Dermis microvascular lymphatic vessel endothelial cell (primary cell): ENCODE data around the gene GTF2F2. TPM values are rescaled to one million over a fixed set of nuclear protein-coding genes. Genes with fewer than 3 reads are reported as not detected.
"Not testable (repeated sequence)": the region's sequence is repeated elsewhere in the genome, so short reads cannot be mapped to it uniquely, and the experiment has no call there.

Source experiments
- DNase-seq, 2 donors: peaks; one replicate each; pipeline versions ENCODE4 v3.0.0 to v3.0.0-alpha.2; 2010; ENCODE audit warnings: low read depth in 2 of 2
- total RNA-seq: library from RNA; depleted of rRNA; stranded (reverse); fragments of >200 nt; gene quantifications from 2 replicates; pipeline ENCODE4 v1.2.1, GENCODE V29; 2014

The GTF2F2 gene
- total RNA-seq, 1 donor from 2014 or later: 15.0 TPM

DNA sequence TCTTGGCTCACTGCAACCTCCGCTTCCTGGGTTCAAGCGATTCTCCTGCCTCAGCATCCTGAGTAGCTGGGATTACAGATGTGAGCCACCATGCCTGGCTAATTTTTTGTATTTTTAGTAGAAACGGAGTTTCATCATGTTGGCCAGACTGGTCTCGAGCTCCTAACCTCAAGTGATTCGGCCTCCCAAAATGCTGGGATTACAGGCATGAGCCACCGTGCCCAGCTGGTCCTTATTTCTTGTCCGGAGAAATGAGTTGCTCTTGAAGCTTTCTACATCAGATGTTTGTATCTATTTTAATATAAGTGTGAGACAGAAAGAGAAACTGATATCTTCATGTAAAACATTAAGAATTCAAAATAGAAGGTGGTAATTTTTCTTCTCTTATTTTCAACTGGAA lies 124.4 kb downstream of the GTF2F2 start:
- not testable (repeated sequence) for DNase-seq

DNA sequence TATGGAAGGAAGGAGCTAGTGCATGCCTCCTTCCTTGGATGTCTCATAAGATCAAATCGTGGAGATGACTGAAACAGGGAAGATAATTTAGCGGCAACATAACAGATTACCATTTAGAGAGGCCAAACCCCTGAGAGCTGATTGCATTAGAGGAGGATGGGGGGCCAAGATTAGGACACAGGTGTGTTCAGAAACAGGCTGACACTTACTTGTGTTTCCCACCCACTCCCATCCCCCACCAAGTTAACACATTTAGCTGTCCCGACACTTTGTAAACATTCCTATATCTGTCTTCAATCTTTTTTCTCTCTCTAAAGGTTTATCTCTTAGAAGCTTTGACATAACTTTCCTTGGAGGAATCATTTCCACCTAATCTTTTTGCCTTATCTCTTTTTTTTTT lies 129.4 kb downstream of the GTF2F2 start:
- DNase-seq: no peak

GRCh38 chr13:45254396-45254795 lies 134.1 kb downstream of the GTF2F2 start:
- DNase-seq: no peak

DNA sequence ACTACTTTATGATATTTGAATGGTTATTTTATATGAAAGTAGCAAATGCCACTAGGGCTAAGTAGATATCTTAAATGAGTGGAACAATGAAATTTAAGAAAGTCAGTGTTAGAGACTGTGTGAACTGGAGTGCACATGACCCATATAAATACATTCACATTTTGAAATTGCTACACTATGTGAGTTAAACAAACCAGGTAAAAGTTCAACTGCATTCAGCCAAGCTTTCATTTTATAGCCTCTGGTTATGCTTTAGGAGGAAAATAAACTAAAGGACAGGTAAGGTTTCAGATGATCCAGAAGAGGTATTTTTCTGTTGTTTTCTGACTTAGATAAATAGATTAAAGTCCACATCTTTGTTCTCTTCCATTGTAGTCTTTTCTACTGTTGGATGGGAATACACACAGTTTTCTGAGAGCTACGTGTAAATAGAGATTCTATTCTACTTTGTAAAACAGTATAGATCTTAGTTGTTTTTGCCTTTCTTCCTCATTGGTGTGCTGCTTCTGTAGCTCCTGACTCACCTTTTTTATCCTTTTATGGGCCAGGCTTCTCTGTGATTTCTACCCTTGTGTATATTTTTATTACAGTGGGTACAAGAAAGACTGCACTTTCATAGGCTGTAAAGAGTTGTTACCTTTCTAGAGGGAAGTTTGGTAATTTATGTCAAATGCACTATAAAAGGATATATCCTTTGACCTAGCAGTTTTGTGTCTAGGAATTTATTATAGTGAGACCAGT lies 135.1 kb downstream of the GTF2F2 start:
- DNase-seq: no peak

GRCh38 chr13:45256254-45256653 lies 135.9 kb downstream of the GTF2F2 start:
- DNase-seq: no peak

- DNase-seq: peak in 1 of 2 donors; percentile 25
Measured at GRCh38 chr13:45257638-45258333, 137.5 kb downstream of the GTF2F2 start.

- DNase-seq: no peak
Measured at GRCh38 chr13:45258334-45258675, 138.0 kb downstream of the GTF2F2 start.

DNA sequence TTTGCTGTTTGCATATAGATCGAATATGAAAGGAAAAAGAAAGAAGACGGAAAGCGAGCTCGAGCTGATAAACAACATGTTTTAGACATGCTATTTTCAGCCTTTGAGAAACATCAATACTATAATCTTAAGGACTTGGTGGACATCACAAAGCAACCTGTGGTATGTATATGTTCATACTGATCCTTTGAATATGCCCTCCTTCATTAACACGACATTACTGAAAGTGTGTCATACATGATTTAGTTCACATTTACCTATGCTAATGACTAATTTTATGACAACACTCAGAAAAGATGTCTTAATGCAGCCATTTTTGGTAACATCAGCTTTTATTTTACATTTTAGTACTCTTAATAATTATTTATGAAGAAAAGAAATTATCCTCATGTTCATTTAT lies 146.9 kb downstream of the GTF2F2 start:
- DNase-seq: no peak

DNA sequence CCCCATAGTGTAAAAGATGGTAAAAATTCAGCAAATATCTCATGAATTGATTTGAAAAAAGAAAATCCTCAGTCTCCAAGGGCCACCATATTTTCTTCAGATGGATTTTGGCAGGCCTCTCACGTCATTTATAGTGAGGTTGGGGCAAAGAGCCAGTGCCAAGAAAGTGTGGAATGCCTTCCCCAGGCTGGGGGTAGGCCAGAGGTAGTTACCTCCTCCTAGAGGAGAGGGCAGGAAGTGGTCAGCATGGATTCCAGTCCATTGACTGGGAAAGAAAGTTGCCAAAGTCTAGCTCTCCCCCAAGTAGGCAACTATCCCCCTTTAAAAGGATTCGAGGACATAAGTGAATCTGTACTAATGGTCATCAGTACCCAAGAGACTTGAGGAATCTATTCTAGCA lies 148.9 kb downstream of the GTF2F2 start:
- DNase-seq: no peak

DNA sequence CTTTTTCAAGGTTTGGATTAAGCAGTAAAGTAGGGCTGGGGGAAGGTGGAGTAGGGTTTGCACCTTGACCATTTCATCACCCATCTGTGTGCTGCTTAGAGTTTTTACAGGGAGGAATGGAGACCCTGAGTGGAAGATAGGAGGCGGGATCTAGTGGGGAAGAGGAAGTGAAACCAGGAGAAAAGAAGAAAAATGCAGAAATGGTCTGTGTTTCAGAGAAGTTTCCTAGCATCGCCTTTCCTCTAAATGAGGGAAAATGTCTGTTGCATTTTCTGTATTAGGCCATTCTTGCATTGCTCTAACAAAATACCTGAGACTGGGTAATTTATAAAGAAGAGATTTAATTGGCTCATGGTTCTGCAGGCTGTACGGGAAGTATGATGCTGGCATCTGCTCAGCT lies 156.6 kb downstream of the GTF2F2 start:
- no peak for DNase-seq

DNA sequence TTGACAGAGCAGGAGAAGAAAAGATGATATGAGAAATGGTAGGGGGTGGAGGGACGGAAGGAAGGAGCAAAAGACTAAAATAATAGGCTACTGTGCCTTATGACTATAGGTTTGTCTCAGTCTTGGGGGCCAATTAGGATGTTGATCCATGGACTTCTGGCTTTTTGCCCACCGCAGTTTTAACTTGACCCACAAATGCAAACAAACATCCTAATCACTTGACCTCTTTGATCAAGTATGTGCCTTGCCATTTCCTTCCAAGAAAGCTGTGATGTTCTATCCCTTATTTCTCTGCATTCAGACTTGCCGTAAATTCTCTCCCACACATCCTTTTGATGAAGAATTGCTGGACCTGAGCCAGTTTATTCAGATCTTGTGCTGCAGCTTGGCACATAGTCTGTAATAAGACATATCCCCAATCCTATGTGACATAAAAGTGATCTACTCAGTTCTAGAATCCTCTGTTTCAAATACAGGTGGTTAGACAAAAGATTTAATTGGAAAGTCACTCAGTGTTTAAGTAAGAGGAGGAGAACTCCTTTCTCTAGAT lies 157.9 kb downstream of the GTF2F2 start:
- peak in 1 of 2 donors; percentile 67 for DNase-seq

DNA sequence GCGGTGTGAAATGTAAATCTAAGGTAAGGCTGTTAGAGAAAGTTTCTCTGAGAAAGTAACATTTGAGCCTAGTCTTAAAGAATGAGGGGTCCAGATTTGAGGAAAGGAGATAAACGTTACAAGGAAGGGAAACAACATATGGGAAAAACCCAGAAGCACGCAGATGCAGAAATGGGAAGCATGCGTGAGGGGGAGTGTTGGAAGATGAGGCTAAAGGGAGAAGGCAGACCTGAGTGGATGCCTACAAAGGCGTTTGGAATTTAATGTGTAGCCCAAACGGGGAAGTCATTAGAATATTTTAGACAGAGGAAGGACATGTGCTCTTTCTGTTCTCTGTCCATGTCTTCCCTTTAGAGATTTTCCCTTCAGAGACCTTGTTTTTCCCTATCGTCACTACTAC lies 159.7 kb downstream of the GTF2F2 start:
- DNase-seq: no peak

DNA sequence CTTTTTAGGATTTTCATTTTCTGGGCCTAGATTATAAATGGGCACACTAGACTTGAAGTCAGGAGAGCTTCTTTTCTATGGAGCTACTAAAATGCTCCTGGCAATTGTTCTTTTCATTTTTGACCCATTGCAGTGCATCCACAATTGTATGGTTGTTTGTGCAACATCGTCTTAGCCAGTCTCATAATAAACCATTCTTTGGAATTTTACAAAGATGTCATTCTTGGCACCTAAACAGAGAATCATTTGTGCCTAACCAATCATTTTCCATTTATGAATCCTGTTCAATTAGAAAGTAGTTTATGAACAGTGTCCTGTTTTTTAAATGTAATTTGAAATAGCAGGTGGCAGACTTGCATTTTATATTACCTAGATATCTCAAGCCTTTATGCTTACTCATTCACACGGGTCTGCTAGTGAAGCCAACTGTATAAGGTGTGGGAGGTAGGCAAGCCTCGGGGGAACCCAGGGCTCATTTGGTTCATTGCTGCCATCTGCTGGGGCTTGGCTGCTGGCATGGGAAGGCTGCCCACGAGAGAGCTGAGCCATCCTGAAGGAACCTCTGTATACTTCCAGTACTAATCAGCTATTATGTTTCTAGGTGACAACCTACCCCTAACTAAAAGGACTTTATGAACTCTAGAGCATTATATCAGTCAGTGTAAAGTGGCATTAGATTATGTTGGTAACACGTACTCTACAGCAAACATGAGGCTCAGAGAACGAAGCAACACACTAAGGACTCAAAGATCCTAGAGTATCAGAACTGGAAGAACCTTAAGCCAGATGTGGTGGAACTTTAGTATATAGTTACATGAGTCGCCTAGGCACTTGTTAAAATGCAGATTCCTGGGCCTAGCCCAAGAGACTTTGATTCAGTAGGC lies 160.7 kb downstream of the GTF2F2 start:
- DNase-seq: peak; percentile 55 to 85

DNA sequence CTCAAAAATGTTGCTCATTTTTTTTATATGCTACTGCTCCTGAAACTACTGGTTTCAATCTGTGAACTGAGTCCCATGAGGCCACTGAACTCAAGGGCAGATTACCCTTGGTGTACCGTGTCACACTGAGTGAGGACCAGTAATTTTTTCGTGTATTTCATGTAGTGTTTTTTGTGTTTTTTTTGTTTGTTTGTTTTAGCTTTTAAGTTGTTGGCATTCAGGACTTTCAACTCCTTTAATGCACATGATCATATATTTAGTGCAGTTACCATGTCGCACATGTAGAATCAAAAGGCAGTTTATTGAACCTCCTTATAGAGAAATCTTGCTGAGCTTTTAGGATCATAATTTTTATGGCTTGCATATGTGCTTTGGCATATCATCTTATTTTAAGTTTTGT lies 162.7 kb downstream of the GTF2F2 start:
- no peak for DNase-seq

DNA sequence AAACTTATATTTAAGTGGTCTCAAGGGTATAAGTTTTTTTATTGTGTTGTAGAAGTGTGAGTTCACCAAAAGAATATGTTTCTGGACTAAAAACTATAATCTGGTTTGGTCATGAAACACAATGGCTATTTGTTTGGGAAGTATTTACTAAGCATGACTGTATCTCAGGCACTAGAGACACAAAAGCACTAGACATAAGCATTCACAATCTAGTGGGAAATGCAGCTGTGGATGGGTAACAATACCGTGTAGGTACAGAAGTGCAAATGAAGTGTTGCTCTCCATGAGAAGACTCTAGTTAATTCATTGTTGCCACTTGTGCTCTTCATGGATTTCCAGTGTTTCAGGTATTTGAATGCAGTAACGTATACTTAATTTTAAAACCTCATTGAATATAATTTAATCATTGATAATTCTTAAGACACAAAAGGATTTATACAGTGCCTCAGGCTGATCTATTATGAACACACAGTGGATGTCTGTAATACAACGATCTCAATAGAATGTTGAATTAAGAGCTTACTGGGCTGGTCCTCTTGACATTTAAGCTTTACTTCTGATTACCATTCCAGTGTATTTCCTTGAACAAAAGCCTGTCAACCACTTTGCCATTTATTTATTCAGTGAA lies 169.7 kb downstream of the GTF2F2 start:
- no peak for DNase-seq

- DNase-seq: no peak
Measured at GRCh38 chr13:45292176-45292575, 171.9 kb downstream of the GTF2F2 start.

DNA sequence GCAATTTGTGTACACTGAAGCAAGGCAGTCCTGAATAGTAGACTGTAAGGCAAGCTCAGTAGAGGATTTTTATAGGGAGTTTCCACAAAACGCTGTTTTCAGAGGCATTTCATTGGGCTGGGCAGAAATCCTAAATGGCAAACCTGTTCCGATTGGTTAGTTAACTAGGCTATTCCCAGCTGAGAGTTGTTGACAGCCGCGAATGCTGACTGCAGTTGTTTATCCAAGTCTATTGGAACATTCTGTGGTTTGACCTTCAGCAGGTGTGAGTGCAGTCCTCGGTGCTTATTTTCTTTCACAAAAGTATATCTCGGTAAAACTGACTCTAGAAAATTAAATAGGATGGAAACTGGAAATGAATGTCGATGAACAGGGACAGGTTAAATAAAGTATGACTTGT lies 175.2 kb downstream of the GTF2F2 start:
- peak; percentile 55 to 76 for DNase-seq

- peak in 1 of 2 donors; percentile 39 for DNase-seq
Measured at GRCh38 chr13:45296259-45296658, 175.9 kb downstream of the GTF2F2 start.

GRCh38 chr13:45297456-45298205 lies 177.3 kb downstream of the GTF2F2 start:
- DNase-seq: no peak

DNA sequence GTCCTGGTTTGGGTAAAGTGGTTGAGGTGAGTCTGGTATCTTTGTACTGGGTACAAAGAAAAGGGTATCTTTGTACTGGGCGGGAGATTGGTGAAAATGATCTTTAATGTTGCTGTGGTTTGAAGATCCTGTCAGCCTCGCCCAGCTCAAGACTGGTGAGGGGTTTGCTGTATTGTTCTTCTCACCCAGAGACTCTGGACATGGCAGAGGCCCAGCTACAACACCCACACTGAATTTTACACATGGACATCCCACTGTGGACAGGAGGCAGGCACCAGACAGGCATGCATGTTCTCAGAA lies 177.8 kb downstream of the GTF2F2 start:
- no peak for DNase-seq

DNA sequence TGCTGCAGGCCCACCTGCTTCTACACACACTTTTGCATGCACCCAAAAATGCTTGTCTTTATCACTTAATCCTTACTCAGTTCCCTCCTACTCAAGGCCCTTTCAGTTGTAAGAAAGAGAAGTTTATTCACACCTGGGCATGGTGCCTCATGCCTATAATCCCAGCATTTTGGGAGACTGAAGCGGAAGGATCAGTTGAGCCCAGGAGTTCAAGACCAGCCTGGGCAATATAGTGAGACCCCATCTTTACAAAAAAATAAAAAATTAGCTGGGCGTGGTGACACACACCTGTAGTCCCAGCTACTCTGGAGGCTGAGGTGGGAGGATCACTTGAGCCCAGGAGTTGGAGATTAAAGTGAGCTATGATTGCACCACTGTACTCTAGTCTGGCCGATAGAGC lies 178.2 kb downstream of the GTF2F2 start:
- not testable (repeated sequence) for DNase-seq
